K562 (cell line): ENCODE data around the gene C7.

Experiments used
- BCLAF1 ChIP-seq, 2 experiments: fragments of 450-650 bp in 1 of 2; IDR thresholded peaks; 2 replicates each; pipeline ENCODE4 v1.6.1; 2011 to 2017; ENCODE audit warnings: low read depth in 2 of 2, antibody characterized with exemption in 1 of 2, borderline replicate concordance in 1 of 2, low read length in 1 of 2, mild to moderate bottlenecking in 1 of 2, mixed read lengths in 1 of 2; ENCODE audit not compliant: control insufficient read depth in 1 of 2
- BRCA1 ChIP-seq, 2 experiments: fragments of 450-650 bp in 1 of 2; sonication (generic) in 1 of 2; formaldehyde crosslinking in 1 of 2; IDR thresholded peaks; 2 replicates each; pipeline versions ENCODE4 v1.5.0 to v1.6.1; 2017 to 2020; ENCODE audit warnings: mild to moderate bottlenecking in 1 of 2, missing genetic modification reagents in 1 of 2
- ETV5 ChIP-seq: sonication (generic); formaldehyde crosslinking; IDR thresholded peaks from 2 replicates; pipeline ENCODE4 v1.4.0; 2020; ENCODE audit warnings: low read depth, mild to moderate bottlenecking, missing genetic modification reagents
- SMAD1 ChIP-seq: fragments of 150-350 bp; IDR thresholded peaks from 2 replicates; pipeline ENCODE4 v1.6.1; 2014; ENCODE audit warnings: low read length, low read depth; ENCODE audit not compliant: partially characterized antibody
- TEAD4 ChIP-seq, 2 experiments: sonication (generic) in 1 of 2; formaldehyde crosslinking in 1 of 2; IDR thresholded peaks; 2 replicates each; pipeline versions ENCODE4 v1.6.1 to v1.8.0; 2012 to 2022; ENCODE audit warnings: borderline replicate concordance in 1 of 2, inconsistent platforms in 1 of 2, low read length in 1 of 2, mild to moderate bottlenecking in 1 of 2, missing genetic modification reagents in 1 of 2
- XRCC4 ChIP-seq: IDR thresholded peaks from one replicate; pipeline ENCODE4 v1.6.1; 2011; ENCODE audit not compliant: insufficient read depth, insufficient read length; ENCODE audit errors: extremely low read depth
- ZBTB33 ChIP-seq: sonication (generic); formaldehyde crosslinking; IDR thresholded peaks from 2 replicates; pipeline ENCODE4 v1.8.1; 2023; ENCODE audit warnings: mild to moderate bottlenecking, missing genetic modification reagents
- TF ChIP-seq, protein P1 (sequence below): fragments of 450-650 bp; conservative IDR thresholded peaks from 2 replicates; pipeline ENCODE4 v1.6.1; 2016; ENCODE audit warnings: missing genetic modification characterization, low read depth, mild to moderate bottlenecking, missing compliant biosample characterization, moderate library complexity

- TF ChIP-seq BCLAF1 (IDR thresholded peaks at IDR 0.05; ENCODE audit: borderline replicate concordance in 1 of 2, control insufficient read depth in 1 of 2, low read depth in 2 of 2, low read length in 1 of 2) (no peak), XRCC4 (no peak), ETV5 (CRISPR knock-in tag) (no peak), TEAD4 (IDR thresholded peaks at IDR 0.05; ENCODE audit: low read length) (no peak), TEAD4 (CRISPR knock-in tag; IDR thresholded peaks at IDR 0.05; ENCODE audit: borderline replicate concordance) (no peak), BRCA1 (IDR thresholded peaks at IDR 0.05) (no peak), BRCA1 (CRISPR knock-in tag; IDR thresholded peaks at IDR 0.05) (no peak), ZBTB33 (CRISPR knock-in tag) (no peak), SMAD1 (no peak)
- TF ChIP-seq, protein P1, sequence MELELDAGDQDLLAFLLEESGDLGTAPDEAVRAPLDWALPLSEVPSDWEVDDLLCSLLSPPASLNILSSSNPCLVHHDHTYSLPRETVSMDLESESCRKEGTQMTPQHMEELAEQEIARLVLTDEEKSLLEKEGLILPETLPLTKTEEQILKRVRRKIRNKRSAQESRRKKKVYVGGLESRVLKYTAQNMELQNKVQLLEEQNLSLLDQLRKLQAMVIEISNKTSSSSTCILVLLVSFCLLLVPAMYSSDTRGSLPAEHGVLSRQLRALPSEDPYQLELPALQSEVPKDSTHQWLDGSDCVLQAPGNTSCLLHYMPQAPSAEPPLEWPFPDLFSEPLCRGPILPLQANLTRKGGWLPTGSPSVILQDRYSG (tag) = no peak
Observed at GRCh38 chr5:40976836-40977235, 67.5 kb downstream of the C7 start.
